GM18520 (cell line): Measurements from ENCODE around the gene CEP128.

Source experiments
- ATAC-seq: cut with Tn5 transposase; IDR thresholded peaks from one replicate; pipeline ENCODE4 v1.9.1; 2021; ENCODE audit not compliant: unreplicated experiment

CEP128 gene

DNA sequence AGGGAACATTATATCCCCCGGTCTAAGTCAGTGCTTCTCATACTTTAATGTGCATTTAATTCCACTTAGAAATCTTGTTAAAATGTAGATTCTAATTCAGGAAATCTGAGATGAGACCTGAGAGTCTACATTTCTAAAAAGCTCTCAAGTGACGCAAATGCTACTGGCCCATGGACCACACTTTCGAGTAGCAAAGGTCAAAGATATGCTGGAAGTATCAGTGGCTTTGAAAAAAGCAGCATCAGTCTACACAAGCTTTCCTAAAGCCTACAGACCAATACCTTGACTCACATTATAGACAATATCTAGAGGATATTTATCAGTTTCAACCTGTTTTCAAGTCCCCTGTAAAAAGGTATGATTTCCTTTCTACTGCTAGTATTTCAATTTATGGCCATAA, 248.6 kb downstream of the CEP128 start:
- no peak for ATAC-seq

DNA sequence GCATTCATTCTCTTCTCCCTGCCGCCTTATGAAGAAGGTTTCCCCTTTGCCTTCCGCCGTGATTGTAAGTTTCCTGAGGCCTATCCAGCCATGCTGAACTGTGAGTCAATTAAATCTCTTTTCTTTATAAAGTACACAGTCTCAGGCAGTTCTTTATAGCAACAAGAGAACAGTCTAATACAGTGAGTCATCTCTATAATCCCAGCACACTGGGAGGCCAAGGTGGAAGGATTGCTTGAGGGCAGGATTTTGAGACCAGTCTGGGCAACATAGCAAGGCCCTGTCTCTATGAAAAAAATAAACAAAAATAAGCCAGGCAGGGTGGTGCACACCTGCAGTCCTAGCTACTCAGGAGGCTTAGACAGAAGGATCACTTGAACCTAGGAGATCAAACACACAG, 259.9 kb downstream of the CEP128 start:
- no peak for ATAC-seq

DNA sequence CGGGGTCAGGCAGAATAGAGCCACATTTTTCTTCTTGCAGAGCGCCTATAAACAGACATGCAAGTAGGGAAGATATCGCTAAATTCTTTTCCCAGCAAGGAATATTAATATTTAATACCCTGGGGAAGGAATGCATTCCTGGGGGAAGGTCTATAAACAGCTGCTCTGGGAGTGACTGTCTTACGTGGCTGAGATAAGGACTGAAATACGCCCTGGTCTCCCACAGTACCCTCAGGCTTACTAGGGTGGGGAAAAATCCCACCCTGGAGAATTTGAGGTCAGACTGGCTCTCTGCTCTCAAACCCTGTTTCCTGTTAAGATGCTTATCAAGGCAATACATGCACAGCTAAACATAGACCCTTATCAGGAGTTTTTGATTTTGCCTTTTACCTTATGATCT, 262.3 kb downstream of the CEP128 start:
- ATAC-seq = no peak

DNA sequence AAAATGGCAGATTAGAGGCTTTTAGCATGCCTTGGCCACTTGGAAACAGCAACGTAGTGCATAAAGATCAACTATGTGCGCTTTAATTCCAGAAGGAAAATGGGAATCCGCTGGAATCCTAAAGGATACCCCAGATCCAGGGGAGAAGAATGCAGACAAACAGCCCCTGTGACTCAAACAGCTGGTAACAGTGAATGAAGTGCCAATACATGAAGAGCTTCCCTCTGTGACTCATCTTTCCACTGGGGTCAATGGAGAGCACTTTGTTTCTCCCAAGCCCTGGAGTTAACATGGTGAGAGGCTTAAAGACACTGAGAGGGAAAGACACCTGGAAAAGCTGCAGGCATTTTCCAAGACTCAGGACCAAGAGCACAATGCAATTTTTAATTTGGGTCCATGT, 263.1 kb downstream of the CEP128 start:
- no peak for ATAC-seq

DNA sequence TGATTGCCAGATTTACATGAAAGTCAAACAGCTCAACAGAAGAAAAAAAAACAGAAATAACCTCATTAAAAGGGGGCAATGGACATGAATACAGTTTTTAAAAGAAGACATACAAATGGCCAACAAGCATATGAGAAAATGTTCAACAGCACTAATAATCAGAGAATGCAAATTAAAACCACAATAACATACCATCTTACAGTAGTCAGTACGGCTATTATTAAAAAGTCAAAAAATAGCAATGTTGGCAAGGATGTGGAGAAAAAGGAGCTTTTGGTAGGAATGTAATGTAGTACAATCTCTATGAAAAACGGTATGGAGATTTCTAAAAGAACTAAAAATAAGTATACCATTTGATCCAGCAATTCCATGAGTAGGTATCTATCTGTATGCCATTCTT, 272.1 kb downstream of the CEP128 start:
- ATAC-seq = no peak

DNA sequence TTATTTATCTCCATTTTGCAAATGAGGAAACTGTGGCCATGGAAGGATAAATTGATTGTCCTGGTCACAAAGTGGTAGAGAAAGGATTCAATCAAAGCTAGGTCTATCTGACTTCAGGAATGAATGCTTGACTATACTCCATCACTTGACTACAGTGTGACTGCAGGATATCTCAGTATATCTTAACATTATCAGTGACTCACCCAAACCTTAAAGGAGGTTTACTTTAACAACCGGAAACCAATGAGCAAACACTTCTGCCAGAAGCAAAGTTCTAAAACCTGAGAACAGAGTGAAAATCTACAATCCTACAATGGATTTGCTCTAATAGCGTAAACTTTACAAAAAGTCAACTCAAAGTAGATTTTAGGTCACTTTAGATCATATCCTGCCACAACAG, 277.0 kb downstream of the CEP128 start:
- ATAC-seq = no peak

DNA sequence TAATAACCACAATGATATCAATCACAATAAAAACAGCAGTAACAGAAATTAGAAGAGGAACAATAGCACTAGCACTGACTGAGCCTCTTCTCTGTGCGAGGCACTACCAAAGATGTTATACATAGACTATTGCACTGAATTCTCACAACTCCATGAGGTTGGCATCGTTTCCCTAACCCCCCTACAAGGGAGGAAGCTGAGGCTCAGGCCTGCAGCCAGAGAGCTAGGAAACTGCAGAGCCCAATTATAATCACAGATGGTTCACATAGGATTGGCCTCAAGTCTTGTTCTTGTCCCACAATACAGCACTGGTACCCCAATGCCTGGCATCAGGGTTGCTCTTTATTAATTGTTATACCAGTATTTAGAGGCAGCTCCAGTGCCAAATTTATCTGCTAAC, 278.0 kb downstream of the CEP128 start:
- ATAC-seq = no peak

DNA sequence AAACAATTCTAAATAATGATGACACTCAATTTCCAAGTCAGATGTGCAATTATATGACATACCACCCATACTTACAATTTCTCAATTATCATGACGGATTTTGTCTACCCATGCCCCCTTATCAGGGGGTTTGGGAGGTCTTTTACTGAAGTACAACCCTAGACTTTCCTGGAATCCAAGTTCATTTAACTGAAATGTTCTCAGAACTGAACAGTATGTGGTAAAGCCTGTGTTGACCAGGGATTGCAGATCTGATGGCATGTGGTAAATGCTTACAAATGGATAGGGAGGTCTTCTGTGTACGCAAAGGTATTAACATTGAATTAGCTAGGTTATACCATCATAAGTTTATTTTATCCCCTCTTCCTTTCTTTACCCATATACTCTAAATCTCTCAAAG, 281.8 kb downstream of the CEP128 start:
- no peak for ATAC-seq

DNA sequence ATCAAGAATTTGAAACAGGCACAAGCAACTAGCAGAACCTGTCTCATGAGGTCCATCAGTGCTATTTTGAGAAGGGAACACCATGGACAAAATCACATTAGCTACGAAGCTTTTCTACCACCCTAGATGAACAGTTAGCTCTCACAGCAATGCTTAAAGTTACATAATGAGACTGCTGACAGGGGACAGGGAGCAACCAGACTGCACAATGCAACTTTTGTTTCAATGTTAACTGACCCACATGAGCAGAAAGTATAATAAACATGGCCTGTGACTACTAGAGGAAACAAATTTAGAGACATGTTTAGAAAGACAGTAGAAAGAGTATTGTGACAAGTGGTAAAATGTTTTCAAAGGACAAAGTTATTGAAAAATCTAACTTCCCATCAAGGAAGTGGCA, 282.8 kb downstream of the CEP128 start:
- no peak for ATAC-seq

DNA sequence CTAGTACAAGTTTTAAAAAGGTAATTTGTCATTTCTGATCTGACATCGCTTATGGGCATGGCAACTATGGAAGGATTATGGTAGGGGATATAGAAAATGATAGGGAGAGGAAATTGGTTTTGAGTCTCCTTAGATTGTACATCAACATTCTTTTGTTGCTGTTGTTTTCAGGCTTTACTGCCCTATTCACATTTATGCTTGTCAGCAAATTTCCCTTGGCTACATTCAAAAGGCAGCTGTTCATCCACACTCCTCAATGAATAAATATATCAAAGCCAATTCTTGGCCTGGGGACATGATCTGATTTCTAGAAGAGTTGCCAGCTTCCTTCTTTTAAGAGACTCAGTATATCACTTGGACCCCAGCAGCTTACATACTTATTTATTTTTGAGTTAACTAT, 283.4 kb downstream of the CEP128 start:
- ATAC-seq = no peak

DNA sequence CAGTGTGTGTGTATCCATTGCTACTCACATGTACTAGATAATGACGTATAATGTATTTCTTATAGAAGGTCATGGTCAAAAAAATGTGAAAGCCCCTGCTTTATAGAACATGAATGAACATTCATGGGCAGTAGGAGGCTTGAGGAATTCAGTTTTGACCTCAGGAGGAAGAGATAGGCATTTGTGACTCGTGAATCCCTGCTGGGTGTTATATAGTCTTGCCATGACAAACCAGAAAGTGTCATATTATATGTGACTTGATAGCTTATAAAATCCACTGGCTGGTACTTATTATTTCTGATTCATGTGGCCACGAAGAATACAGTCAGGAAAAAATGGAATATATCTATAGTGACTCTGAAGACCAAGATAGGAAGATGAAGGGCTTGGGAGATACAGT, 287.6 kb downstream of the CEP128 start:
- no peak for ATAC-seq

DNA sequence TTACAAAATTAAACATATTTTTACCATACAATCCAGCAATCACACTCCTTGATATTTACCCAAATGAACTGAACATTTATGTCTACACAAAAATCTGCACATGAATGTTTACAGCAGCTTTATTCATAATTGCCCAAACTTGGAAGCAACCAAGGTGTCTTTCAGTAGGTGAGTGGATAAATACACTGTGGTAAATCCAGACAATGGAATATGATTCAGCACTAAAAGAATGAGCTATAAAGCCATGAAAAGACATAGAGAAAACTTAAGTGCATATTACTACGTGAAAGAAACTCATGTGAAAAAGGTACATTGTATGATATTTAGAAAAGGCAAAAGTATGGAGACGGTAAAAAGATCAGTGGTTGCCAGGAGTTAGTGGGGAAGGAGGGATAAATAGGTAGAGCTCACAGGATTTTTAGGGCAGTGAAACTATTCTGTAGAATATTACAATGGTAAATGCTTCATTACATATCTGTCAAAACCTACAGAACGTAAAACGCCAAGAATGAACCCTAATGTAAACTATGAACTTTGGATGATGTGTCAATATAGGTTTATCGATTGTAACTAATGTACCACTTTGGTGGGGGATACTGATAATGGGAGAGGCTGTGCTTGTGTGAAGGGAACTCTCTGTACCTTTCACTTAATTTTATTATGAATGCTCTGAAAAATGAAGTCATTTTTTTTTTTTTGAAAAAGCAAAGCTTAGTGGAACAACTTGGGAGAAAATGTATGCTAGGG, 295.7 kb downstream of the CEP128 start:
- no peak for ATAC-seq

DNA sequence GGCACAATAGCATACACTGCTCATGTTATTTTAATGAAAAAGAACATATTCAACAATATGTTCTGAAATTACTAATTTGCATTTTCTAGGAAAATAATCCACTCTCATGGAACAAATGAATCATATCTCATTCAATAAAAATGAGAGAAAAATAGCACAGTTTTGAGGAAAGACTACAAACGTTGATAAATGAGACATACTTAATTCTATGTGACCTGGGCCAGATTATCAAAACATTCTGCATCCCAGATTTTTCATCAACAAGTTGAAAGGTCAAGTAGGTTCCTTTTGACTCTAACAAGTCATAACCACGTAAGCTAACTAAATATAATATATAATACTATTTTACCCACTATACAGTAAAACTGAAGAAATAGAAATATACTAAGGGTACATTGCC, 296.7 kb downstream of the CEP128 start:
- no peak for ATAC-seq

DNA sequence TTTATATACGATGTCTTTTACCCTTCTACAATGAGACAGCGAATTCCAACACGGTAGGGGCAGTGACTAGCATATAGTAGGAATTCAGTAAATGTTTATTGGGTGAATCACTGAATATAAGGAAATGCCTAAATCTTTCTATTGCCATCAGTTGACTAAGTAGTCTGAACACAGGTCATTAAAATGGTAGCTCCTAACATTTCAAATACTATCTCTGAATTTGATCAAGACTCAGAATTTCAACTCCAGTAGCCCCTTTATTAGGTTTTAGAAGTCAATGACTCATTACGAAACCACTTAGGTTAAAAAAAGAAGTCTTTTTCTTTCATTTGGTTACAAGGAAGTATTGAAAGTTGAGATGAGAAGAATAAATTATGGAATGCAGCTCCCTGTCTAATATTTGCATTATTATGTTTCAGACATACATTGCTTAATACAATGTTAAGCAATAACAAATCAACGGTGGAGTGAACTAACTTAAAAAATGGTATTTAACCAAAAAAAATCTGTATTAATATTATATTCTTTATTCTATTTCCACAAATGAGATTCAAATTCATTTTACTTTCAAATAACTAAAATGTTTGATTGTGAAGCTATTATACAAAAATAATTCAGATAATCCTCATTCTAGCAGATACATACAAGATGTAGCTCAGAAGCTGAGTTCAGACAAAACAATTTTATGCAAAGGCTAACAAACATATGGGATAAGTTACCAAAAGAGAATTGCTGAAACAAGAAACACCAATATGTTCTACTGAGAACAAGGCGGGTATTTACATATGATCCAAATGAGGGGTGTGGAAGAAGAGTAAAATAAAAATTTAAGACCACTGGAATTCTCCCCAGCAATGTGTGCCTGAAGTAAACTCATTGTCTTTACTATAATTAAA, 302.7 kb downstream of the CEP128 start:
- no peak for ATAC-seq

DNA sequence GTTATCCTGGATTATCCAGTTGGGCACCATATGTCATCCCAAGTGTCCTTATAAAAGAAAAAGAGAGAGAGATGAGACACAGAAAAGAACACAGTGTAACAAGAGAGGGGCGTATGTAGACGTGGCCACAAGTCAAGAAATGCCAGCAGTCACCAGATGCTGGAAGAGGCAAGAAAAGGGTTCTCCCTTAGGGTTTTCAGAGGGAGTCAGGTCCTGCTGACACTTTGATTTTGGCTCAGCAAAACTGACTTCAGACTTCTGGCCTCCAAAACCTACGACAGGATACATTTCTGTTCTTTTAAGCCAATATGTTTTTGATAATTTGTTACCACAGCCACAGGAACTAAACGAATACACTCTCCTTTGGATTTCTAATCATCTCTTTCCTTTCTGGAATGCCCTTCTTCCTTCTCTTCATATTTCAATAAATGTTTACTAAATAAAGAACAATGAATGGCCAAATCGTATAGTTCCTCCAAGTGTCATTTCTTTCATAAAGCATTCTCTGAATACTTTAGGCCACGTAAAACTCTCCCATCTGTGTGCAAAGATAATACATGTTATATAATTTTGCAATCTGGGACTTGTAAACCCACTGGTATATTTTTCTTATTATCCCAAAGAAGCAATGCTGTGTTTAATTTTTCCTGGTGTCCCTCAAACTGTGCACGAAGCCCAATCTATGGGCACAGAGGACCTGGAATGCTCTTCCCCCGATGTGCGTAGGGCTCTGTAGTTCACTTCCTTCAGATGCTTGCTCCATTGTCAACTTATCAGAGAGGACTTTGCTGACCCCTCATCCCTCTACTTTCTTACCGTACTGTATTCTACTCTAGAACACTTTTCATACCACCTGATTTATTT, 303.6 kb downstream of the CEP128 start:
- ATAC-seq = no peak

DNA sequence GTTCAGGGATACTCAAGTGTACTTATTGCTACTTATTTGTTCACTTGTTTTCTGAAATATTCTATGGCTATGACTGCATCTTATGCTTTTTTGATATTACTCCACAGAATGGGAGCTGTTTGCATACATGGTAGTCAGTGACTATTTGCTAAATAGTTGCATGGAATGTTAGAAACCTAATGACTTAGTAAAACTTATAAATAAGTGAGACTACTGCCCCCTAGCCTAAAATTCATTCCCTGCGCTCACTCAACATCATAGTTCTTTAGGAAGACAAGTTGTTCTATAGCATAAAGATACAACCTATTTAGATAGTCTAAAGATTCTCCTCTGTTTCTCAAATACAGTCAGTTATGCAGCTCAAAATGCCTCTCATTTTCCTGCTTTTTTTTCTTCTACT, 305.5 kb downstream of the CEP128 start:
- ATAC-seq = no peak

DNA sequence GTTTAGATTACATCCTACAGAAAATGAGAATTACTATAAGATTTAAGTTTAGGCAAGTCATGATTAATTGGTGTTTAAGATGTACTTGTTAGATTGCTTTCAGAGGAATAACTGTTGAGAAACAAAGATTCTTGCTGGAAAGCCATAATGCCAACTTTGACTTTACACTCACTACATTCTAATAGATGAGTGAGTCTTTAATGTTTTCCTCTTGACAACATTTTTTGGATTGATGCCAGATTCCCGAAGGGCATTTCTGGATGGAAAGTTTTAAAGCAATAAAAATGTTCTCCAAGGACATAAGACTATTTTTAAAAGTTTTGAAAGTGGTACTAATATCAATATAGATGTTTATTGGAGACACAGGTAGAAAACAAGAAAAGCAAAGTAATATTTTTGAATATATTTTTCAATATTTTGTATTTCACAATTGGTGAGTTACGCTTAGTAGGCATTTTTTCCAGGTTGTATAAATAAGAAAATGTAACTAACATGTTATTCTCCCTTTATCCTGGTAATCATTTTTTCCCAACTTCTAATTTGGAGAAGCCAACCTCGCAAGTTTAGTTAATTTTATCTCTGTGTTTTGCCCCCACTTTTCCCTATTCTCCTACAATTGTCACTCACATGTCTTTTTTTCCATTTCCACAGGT, 307.3 kb downstream of the CEP128 start:
- no peak for ATAC-seq

DNA sequence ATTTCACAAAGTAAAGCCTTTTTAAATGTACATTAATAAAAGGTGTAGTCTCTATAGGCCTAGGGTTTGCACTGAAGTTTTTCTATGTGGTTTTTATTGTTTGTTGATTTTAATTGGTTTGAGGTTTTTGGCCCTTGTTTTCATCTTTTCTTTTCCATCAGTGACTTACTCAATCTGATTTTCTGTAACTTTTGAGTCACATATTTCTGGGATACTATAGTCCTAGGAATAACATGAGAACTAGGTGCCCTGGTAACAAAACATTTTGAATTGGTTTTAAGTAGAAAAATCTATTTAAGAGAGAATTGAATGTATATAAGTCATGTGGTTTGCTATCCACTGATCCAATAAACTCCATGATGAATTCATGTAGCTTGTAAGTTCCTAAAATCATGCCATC, 311.9 kb downstream of the CEP128 start:
- ATAC-seq = no peak

DNA sequence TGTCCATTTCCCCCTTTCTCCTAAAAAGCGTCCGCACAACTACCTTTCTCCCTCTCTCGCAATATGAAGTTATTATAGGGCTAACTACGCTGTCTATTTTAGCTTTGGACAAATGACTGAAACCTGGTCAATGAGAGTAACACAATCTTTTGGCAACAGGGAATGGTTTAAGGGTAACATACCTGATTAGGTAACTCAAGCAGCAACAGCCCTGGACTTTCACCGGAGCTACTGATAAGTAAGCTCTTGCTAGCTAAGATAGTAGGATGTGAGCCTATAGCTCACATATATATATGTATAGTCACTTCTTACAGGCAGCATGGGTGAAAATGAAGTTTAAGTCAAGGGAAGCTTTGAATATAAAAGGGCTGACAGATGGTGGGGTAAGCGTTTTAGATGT, 313.0 kb downstream of the CEP128 start:
- no peak for ATAC-seq

DNA sequence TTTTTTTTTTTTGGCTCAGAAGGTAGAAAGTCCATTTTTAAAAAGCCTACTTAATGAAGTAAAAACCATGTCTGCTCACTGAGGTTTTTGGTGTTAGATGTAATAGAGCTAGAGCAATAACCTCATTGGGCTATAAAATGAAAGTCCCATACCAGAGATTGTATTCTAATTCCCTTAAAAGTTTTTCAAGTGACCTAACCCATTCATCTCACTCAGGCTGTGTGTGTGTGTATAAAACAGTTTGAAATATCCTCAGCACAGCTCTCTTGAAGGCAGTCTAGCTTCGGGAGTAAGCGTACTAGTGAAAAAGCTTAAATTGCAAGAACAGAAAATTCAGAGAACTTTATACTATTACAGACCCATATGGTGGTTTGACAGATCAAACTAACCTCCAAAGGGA, 313.8 kb downstream of the CEP128 start:
- ATAC-seq = no peak

DNA sequence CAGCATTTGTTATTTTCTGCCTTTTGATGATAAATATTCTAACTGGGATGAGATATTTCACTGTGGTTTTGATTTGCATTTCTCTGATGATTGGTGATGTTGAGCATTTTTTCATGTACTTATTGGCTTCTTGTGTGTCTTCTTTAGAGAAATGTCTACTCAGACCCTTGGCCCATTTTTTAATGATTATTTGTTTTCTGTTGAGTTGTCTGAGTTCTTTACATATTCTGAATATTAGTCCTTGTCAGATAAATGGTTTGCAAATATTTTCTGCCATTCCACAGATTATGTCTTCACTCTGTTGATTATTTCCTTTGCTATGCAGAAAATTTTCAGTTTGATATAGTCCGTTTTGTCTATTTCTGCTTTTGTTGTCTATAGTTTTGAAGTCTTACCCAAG, 317.0 kb downstream of the CEP128 start:
- ATAC-seq = no peak
